ENCODE measurements around the gene BICC1. TPM values are rescaled to one million over a fixed set of nuclear protein-coding genes. Genes with fewer than 3 reads are reported as not detected.

Gene BICC1
- total RNA-seq, 1 experiment from 2014 or later, result 0.67 TPM

GRCh38 chr10:58556516-58557165 lies 44.0 kb downstream of the BICC1 start:
- DNase-seq (ENCODE audit: low read depth, low spot score) (no peak), ATAC-seq (no peak)
- H3K9me3 ChIP-seq (ENCODE audit: control insufficient read depth, insufficient read depth, low read depth, low read length), result peaks cover 4% of the 10 kb centered on the region; the same call in 1 of the 2 replicates
- ChIA-PET CTCF (no interaction called here), POLR2A (no interaction called here)
- no TSS peak for BruUV-seq (replicated peaks)
- H3K27ac ChIP-seq (ENCODE audit: low read length), result no peak overlapping the region
- intact Hi-C loops (cut with micrococcal nuclease; ENCODE audit: unreplicated experiment), result no loop called here
- no peaks in the 10 kb centered on the region for H3K36me3 ChIP-seq (ENCODE audit: control insufficient read depth, insufficient read depth, low read length)
- in situ Hi-C loops (cut with HindIII; ENCODE audit: low pct_unique_long_range_greater_than_20kb, low sequenced_read_pairs), result no loop called here
- no peaks in the 10 kb centered on the region for H3K4me1 ChIP-seq (ENCODE audit: control insufficient read depth, insufficient read depth, low read length)
- H3K4me3 ChIP-seq (ENCODE audit: low read depth in 2 of 2, low read length in 2 of 2), result no peak overlapping the region
- no peaks in the 10 kb centered on the region for H3K27me3 ChIP-seq (ENCODE audit: control insufficient read depth, insufficient read depth, low read length)
- TF ChIP-seq TCF7L2 (IDR thresholded peaks at IDR 0.05; ENCODE audit: low read depth, low read length) (no peak), REST (IDR thresholded peaks at IDR 0.05; ENCODE audit: insufficient read depth in 1 of 2, low read depth in 2 of 2, low read length in 1 of 2) (no peak)

- no TSS peak for BruUV-seq (replicated peaks)
- Histone ChIP-seq H3K4me1 (ENCODE audit: control insufficient read depth, insufficient read depth, low read length) (no peaks in the 10 kb centered on the region), H3K27me3 (ENCODE audit: control insufficient read depth, insufficient read depth, low read length) (no peaks in the 10 kb centered on the region), H3K9me3 (ENCODE audit: control insufficient read depth, insufficient read depth, low read depth, low read length) (peaks cover 10% of the 10 kb centered on the region), H3K36me3 (ENCODE audit: control insufficient read depth, insufficient read depth, low read length) (no peaks in the 10 kb centered on the region), H3K27ac (ENCODE audit: low read length) (no peak overlapping the region), H3K4me3 (ENCODE audit: low read depth in 2 of 2, low read length in 2 of 2) (no peak overlapping the region)
- ATAC-seq (no peak), DNase-seq (ENCODE audit: low read depth, low spot score) (no peak)
- no peak for TF ChIP-seq CTCF (IDR thresholded peaks at IDR 0.05)
- no peak for TF ChIP-seq POLR2AphosphoS5 (IDR thresholded peaks at IDR 0.05; ENCODE audit: low read depth, low read length)
- no peak for TF ChIP-seq REST (IDR thresholded peaks at IDR 0.05; ENCODE audit: insufficient read depth in 1 of 2, low read depth in 2 of 2, low read length in 1 of 2)
- TF ChIP-seq SIN3A (IDR thresholded peaks at IDR 0.05; ENCODE audit: borderline replicate concordance, insufficient read depth, low read depth, low read length), result no peak
- no peak for TF ChIP-seq TCF7L2 (IDR thresholded peaks at IDR 0.05; ENCODE audit: low read depth, low read length)
- ChIA-PET CTCF (interaction anchor here (0.6 kb wide), 1 partner anchor 46 kb away, joined by 4 read pairs; no protein-coding TSS in a partner anchor), POLR2A (interaction anchor here (0.6 kb wide), 1 partner anchor 174 kb away, joined by 3 read pairs; no protein-coding TSS in a partner anchor)
- intact Hi-C loops (cut with micrococcal nuclease; ENCODE audit: unreplicated experiment) (no loop called here), in situ Hi-C loops (cut with HindIII; ENCODE audit: low pct_unique_long_range_greater_than_20kb, low sequenced_read_pairs) (no loop called here)
Measured at GRCh38 chr10:58557714-58558113, 45.0 kb downstream of the BICC1 start.
